SKM-1 treated with dmso at 0.1 percent for 144 hours (cell line): ENCODE measurements around the gene TRPC4.
"Not testable (repeated sequence)": the region's sequence is repeated elsewhere in the genome, so short reads cannot be mapped to it uniquely, and the experiment has no call there.

Source experiments
- DNase-seq: peaks from one replicate; lab custom pipeline; 2025; ENCODE audit not compliant: unreplicated experiment; lab: John Stamatoyannopoulos, UW

TRPC4 gene

DNA sequence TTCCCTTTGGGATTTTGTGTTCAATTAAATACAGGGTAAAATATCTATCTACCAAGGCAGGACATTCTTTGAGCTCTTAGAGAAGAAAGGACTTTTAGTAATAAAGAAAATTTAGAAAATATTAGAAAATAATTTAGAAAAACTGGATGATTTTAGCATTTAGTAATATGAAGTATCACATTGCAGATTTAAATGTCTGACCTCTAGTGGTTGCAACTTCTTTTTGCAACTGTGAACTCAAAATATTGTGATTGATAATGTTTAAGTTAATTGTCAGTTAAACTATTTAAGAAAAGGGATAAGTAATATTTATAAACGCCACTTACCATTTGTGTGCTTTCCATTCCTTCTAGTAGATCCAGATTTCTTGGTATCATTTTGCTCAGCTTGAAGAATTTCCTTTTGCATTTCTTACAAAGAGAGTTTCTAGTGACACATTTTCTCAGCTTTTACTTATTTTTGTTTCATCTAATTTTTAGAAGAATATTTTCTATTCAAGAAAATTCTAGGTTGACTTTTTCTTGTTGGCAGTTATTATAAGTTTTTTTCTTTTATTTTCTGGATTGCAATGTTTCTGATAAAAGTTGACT is 260.7 kb downstream of the TRPC4 start:
- DNase-seq: no peak

- peak; percentile 14 for DNase-seq
These were observed 266.7 kb downstream of the TRPC4 start for GRCh38 chr13:37602733-37603381.

GRCh38 chr13:37601648-37602440 is 267.7 kb downstream of the TRPC4 start:
- no peak for DNase-seq

- no peak for DNase-seq
These were observed 270.1 kb downstream of the TRPC4 start for GRCh38 chr13:37599519-37599918.

- DNase-seq: no peak
These were observed 271.0 kb downstream of the TRPC4 start, which contains the start of gene POSTN for GRCh38 chr13:37598597-37598996. TSS of gene POSTN (minus strand) at chr13:37598768. CDS start at chr13:37598726, 42 bp downstream.

DNA sequence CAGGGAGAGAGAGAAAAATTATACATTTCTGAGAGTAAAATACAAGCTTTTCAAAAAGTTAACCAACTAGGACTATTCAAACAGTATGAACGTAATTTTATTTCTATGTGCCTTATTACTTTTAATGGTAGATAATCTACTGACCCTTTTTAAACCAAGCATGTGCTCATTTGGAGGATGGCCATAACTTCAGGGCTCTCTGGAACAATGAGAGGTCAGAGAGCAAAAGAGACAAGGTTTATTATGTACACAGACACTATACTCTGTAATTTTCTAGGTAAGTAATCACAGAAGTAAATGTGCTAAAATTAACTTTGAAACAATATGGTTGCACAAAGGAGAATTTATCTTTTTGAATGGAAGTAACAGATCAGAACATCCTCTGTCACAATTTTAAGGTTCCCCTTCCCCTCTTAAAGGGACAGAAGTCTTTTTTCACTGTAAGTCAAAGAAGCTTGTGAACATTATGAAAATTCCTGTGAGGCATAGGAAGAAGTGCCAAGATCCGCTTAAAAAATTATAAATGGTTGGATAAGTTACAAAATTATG is 272.0 kb downstream of the TRPC4 start:
- no peak for DNase-seq

DNA sequence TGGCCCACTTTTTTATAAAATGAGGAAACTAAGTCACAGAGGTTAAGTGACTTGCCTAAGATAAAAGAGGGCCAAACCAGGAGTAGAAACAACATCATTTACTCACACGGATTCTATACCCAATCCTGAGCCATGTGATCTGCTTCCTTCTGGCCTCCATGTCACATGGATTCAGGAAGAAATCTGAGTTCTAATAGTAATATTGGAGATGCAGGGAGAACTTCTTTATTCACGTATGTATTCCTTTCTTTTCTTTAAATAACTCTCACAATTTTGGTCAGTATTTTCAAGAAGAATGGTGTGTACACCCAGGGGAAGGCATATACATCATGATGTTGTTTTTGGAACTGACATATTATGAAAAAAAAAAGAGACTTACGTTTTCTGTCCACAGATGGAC is 272.8 kb downstream of the TRPC4 start:
- DNase-seq: no peak

GRCh38 chr13:37595162-37595561 is 274.4 kb downstream of the TRPC4 start:
- DNase-seq: no peak

- no peak for DNase-seq
These were observed 275.0 kb downstream of the TRPC4 start for GRCh38 chr13:37594550-37594949.

DNA sequence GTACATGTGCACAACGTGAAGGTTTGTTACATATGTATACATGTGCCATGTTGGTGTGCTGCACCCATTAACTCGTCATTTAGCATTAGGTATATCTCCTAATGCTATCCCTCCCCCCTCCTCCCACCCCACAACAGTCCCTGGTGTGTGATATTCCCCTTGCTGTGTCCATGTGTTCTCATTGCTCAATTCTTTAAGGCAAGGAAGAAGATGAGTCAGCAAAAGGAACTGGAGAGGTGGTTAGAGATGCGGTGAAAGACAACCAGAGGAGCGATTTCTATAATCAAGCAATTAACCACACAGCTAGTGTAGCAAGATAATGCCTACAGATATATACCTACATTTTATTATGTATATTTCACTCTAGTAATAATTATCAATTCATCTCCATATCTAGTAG is 280.2 kb downstream of the TRPC4 start:
- not testable (repeated sequence) for DNase-seq

GRCh38 chr13:37587236-37587635 is 282.3 kb downstream of the TRPC4 start:
- no peak for DNase-seq
